HEK293 (cell line): ENCODE data around the gene EVL.
A peak's percentile ranks its signal among the peaks of the same experiment; 100 is the strongest.

Source experiments
- CTCF ChIA-PET: fragments of 350-600 bp; formaldehyde crosslinking; extraction: SDS; loops from one replicate; lab custom pipeline; 2021; ENCODE audit warnings: antibody characterized with exemption; lab: Yijun Ruan, JAX
- POLR2A ChIA-PET: fragments of 300-600 bp; formaldehyde crosslinking; extraction: SDS; loops from one replicate; lab custom pipeline; 2020; ENCODE audit warnings: antibody characterized with exemption, inconsistent platforms; lab: Yijun Ruan, JAX
- H3K27ac ChIP-seq: fragments of 200-500 bp; sonication (Bioruptor generic); 2 replicates; pipeline ENCODE4 v1.5.1; 2014; ENCODE audit warnings: low read depth, low read length, control low read depth, inconsistent platforms; ENCODE audit errors: extremely low read depth
- H3K36me3 ChIP-seq, 2 experiments: fragments of 200-500 bp in 1 of 2; sonication (Bioruptor generic) in 1 of 2; 1 replicate in 1 of 2; 2 replicates in 1 of 2; pipeline ENCODE4 v1.5.1; 2014 to 2017; ENCODE audit warnings: inconsistent platforms in 2 of 2, low read length in 2 of 2; ENCODE audit not compliant: control insufficient read depth in 2 of 2, insufficient read depth in 1 of 2
- H3K4me1 ChIP-seq: fragments of 200-500 bp; sonication (Bioruptor generic); 2 replicates; pipeline ENCODE4 v1.5.1; 2014; ENCODE audit warnings: mild to moderate bottlenecking, low read length, inconsistent platforms; ENCODE audit not compliant: control insufficient read depth, insufficient read depth
- H3K4me3 ChIP-seq: 2 replicates; pipeline ENCODE4 v1.5.1; 2011; ENCODE audit warnings: low read depth, mild to moderate bottlenecking, control low read depth, low read length, moderate library complexity
- H3K9me3 ChIP-seq: fragments of 200-500 bp; sonication (Bioruptor generic); 2 replicates; pipeline ENCODE4 v1.5.1; 2014; ENCODE audit warnings: low read depth, low read length, inconsistent platforms; ENCODE audit not compliant: control insufficient read depth, insufficient read depth
- EGR2 ChIP-seq: fragments of 450-650 bp; formaldehyde crosslinking; IDR thresholded peaks from 2 replicates; pipeline ENCODE4 v1.5.1; 2016; ENCODE audit warnings: low read depth, missing biosample characterization, missing genetic modification characterization
- GLI4 ChIP-seq: fragments of 450-650 bp; formaldehyde crosslinking; IDR thresholded peaks from 2 replicates; pipeline ENCODE4 v1.5.1; 2016; ENCODE audit warnings: missing biosample characterization, missing genetic modification characterization
- GLIS1 ChIP-seq: fragments of 450-650 bp; formaldehyde crosslinking; IDR thresholded peaks from 2 replicates; pipeline ENCODE4 v1.5.1; 2016; ENCODE audit warnings: missing biosample characterization, missing genetic modification characterization
- KLF1 ChIP-seq: fragments of 450-650 bp; formaldehyde crosslinking; IDR thresholded peaks from 2 replicates; pipeline ENCODE4 v1.5.1; 2016; ENCODE audit warnings: missing biosample characterization, missing genetic modification characterization
- PRDM10 ChIP-seq: fragments of 450-650 bp; formaldehyde crosslinking; IDR thresholded peaks from 2 replicates; pipeline ENCODE4 v1.5.1; 2016; ENCODE audit warnings: missing biosample characterization, missing genetic modification characterization
- REPIN1 ChIP-seq: fragments of 450-650 bp; formaldehyde crosslinking; IDR thresholded peaks from 2 replicates; pipeline ENCODE4 v1.5.1; 2017; ENCODE audit warnings: missing biosample characterization, missing genetic modification characterization, low read depth
- SCRT2 ChIP-seq: fragments of 450-650 bp; formaldehyde crosslinking; IDR thresholded peaks from 2 replicates; pipeline ENCODE4 v1.5.1; 2016; ENCODE audit warnings: missing biosample characterization, missing genetic modification characterization
- SP3 ChIP-seq: fragments of 450-650 bp; formaldehyde crosslinking; IDR thresholded peaks from 2 replicates; pipeline ENCODE4 v1.5.1; 2016; ENCODE audit warnings: missing biosample characterization, missing genetic modification characterization
- YY1 ChIP-seq: fragments of 450-650 bp; formaldehyde crosslinking; IDR thresholded peaks from 2 replicates; pipeline ENCODE4 v1.5.1; 2018; ENCODE audit warnings: missing biosample characterization, missing genetic modification characterization
- ZBTB10 ChIP-seq: fragments of 450-650 bp; formaldehyde crosslinking; IDR thresholded peaks from 2 replicates; pipeline ENCODE4 v1.5.1; 2016; ENCODE audit warnings: missing biosample characterization, missing genetic modification characterization
- ZFHX2 ChIP-seq: fragments of 450-650 bp; formaldehyde crosslinking; conservative IDR thresholded peaks from 2 replicates; pipeline ENCODE4 v1.5.1; 2016; ENCODE audit warnings: missing biosample characterization, missing genetic modification characterization
- ZIC2 ChIP-seq: fragments of 450-650 bp; formaldehyde crosslinking; IDR thresholded peaks from 2 replicates; pipeline ENCODE4 v1.5.1; 2016; ENCODE audit warnings: missing biosample characterization, missing genetic modification characterization
- ZNF138 ChIP-seq: fragments of 450-650 bp; formaldehyde crosslinking; IDR thresholded peaks from 2 replicates; pipeline ENCODE4 v1.5.1; 2016; ENCODE audit warnings: missing biosample characterization, missing genetic modification characterization, borderline replicate concordance
- ZNF19 ChIP-seq: fragments of 450-650 bp; formaldehyde crosslinking; IDR thresholded peaks from 2 replicates; pipeline ENCODE4; 2016; ENCODE audit warnings: missing biosample characterization, missing genetic modification characterization, low read depth
- ZNF302 ChIP-seq: fragments of 450-650 bp; formaldehyde crosslinking; IDR thresholded peaks from 2 replicates; pipeline ENCODE4 v1.5.1; 2016; ENCODE audit warnings: missing biosample characterization, missing genetic modification characterization, low read depth
- ZNF335 ChIP-seq: fragments of 450-650 bp; formaldehyde crosslinking; conservative IDR thresholded peaks from 2 replicates; pipeline ENCODE4 v1.5.1; 2016; ENCODE audit warnings: missing biosample characterization, missing genetic modification characterization
- ZNF48 ChIP-seq: fragments of 450-650 bp; formaldehyde crosslinking; IDR thresholded peaks from 2 replicates; pipeline ENCODE4 v1.5.1; 2016; ENCODE audit warnings: missing biosample characterization, missing genetic modification characterization
- ZNF580 ChIP-seq: fragments of 450-650 bp; formaldehyde crosslinking; IDR thresholded peaks from 2 replicates; pipeline ENCODE4 v1.5.1; 2016; ENCODE audit warnings: missing biosample characterization, missing genetic modification characterization
- ZNF600 ChIP-seq: fragments of 450-650 bp; formaldehyde crosslinking; IDR thresholded peaks from 2 replicates; pipeline ENCODE4 v1.5.1; 2016; ENCODE audit warnings: missing biosample characterization, missing genetic modification characterization
- ZNF692 ChIP-seq: fragments of 450-650 bp; formaldehyde crosslinking; IDR thresholded peaks from 2 replicates; pipeline ENCODE4 v1.5.1; 2016; ENCODE audit warnings: missing biosample characterization, missing genetic modification characterization
- ZSCAN23 ChIP-seq: fragments of 450-650 bp; formaldehyde crosslinking; IDR thresholded peaks from 2 replicates; pipeline ENCODE4 v1.5.1; 2016; ENCODE audit warnings: missing biosample characterization, missing genetic modification characterization

EVL gene

GRCh38 chr14:100106250-100107112 lies 41.3 kb downstream of the EVL start:
- ChIA-PET CTCF (interaction anchor here (0.9 to 4.5 kb wide), 3 partner anchors 11 to 124 kb away, joined by 3 to 35 read pairs (median 27); no protein-coding TSS in a partner anchor), POLR2A (no interaction called here)
- peaks cover 12% of the 10 kb centered on the region for H3K4me1 ChIP-seq
- peaks cover 0 to 12% of the 10 kb centered on the region in 2 experiments; a peak in 1 of 3 replicates for H3K36me3 ChIP-seq
- H3K27ac ChIP-seq = no peak overlapping the region
- TF ChIP-seq ZNF580 (tag by site-specific recombination) = no peak
- no peak for TF ChIP-seq SCRT2 (tag by site-specific recombination)
- no peak for TF ChIP-seq ZSCAN23 (tag by site-specific recombination)
- no peak for TF ChIP-seq YY1
- TF ChIP-seq ZBTB10 (tag by site-specific recombination) = no peak
- TF ChIP-seq ZNF335 (tag by site-specific recombination) = no peak
- TF ChIP-seq ZNF48 (tag by site-specific recombination) = no peak
- TF ChIP-seq REPIN1 (tag by site-specific recombination) = no peak
- TF ChIP-seq SP3 (tag by site-specific recombination) = no peak
- TF ChIP-seq GLI4 (tag by site-specific recombination) = no peak
- TF ChIP-seq ZNF692 = no peak
- no peak for TF ChIP-seq ZNF302
- TF ChIP-seq ZNF19 (tag by site-specific recombination) = no peak
- H3K4me3 ChIP-seq = no peak overlapping the region
- H3K9me3 ChIP-seq = no peaks in the 10 kb centered on the region

DNA sequence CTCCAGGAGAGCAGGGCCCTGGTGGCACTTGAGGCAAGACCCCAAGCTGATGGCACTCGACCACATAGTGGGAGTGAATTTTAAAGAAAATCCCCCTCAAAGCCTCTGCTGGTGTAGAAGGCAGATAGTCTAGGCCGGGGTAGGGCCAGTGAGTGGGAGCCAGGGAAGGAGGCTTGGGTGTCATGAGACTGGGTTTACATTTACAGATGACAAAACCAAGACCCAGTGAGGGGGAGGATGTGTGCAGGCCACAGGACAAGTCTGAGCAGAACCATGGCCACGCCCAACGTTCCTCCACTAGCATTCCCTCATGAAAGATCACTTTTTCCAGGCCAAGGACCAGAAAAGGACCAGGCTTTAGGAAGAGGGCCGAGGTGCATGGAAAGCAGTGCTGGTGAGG lies 42.0 kb downstream of the EVL start:
- peaks cover 0 to 12% of the 10 kb centered on the region in 2 experiments; a peak in 1 of 3 replicates for H3K36me3 ChIP-seq

More for the DNA sequence above, 42.0 kb downstream of the EVL start:
- ChIA-PET POLR2A (no interaction called here), CTCF (interaction anchor here (0.8 to 4.5 kb wide), 19 partner anchors 11 to 125 kb away, joined by 3 to 62 read pairs (median 5); no protein-coding TSS in a partner anchor)
- Histone ChIP-seq H3K4me1 (peaks cover 12% of the 10 kb centered on the region), H3K27ac (no peak overlapping the region), H3K9me3 (no peaks in the 10 kb centered on the region), H3K4me3 (no peak overlapping the region)
- TF ChIP-seq KLF1 = peak; percentile 14; the same call in 1 of the 2 replicates
- TF ChIP-seq ZFHX2 (tag by site-specific recombination) = peak; percentile 82
- no peak for TF ChIP-seq ZNF138 (tag by site-specific recombination)
- TF ChIP-seq GLIS1 (tag by site-specific recombination) = 0 out of 2 replicates have a peak, but pooled peaks have one; percentile 4
- TF ChIP-seq PRDM10 (tag by site-specific recombination) = 0 out of 2 replicates have a peak, but pooled peaks have one; percentile 34
- TF ChIP-seq ZNF600 = peak; percentile 52; the same call in 1 of the 2 replicates
- peak; percentile 83 for TF ChIP-seq EGR2 (tag by site-specific recombination)
- no peak for TF ChIP-seq ZIC2 (tag by site-specific recombination)
